MM.1S (cell line): Measurements from ENCODE around the gene ARL6IP5.

Experiments used
- EZH2 ChIP-seq: fragments of 300-600 bp; sonication (generic); optimal IDR thresholded peaks from 2 replicates; pipeline ENCODE3; 2017; ENCODE audit warnings: low read depth, mild to moderate bottlenecking, antibody characterized with exemption, low read length, mixed read lengths
- TF ChIP-seq, protein P1 (sequence below): fragments of 300-600 bp; sonication (generic); IDR thresholded peaks from 2 replicates; pipeline ENCODE4 v1.5.1; 2016; ENCODE audit warnings: antibody characterized with exemption, low read length, mixed read lengths

DNA sequence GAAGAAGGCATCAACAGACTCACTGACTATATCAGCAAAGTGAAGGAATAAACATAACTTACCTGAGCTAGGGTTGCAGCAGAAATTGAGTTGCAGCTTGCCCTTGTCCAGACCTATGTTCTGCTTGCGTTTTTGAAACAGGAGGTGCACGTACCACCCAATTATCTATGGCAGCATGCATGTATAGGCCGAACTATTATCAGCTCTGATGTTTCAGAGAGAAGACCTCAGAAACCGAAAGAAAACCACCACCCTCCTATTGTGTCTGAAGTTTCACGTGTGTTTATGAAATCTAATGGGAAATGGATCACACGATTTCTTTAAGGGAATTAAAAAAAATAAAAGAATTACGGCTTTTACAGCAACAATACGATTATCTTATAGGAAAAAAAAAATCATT is 19.8 kb downstream of the ARL6IP5 start:
- TF ChIP-seq, protein P1, sequence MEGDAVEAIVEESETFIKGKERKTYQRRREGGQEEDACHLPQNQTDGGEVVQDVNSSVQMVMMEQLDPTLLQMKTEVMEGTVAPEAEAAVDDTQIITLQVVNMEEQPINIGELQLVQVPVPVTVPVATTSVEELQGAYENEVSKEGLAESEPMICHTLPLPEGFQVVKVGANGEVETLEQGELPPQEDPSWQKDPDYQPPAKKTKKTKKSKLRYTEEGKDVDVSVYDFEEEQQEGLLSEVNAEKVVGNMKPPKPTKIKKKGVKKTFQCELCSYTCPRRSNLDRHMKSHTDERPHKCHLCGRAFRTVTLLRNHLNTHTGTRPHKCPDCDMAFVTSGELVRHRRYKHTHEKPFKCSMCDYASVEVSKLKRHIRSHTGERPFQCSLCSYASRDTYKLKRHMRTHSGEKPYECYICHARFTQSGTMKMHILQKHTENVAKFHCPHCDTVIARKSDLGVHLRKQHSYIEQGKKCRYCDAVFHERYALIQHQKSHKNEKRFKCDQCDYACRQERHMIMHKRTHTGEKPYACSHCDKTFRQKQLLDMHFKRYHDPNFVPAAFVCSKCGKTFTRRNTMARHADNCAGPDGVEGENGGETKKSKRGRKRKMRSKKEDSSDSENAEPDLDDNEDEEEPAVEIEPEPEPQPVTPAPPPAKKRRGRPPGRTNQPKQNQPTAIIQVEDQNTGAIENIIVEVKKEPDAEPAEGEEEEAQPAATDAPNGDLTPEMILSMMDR = no peak
- no peak for TF ChIP-seq EZH2
